Hematopoietic multipotent progenitor cell treated with erythropoietin and hydrocortisone succinate and interleukin-3 and kit ligand, for 4 days (in vitro differentiated cells): ENCODE data around the gene COL5A1.

Experiments used
- DNase-seq: peaks from one replicate; pipeline ENCODE4 v3.0.0-alpha.2; 2015

The COL5A1 gene

DNA sequence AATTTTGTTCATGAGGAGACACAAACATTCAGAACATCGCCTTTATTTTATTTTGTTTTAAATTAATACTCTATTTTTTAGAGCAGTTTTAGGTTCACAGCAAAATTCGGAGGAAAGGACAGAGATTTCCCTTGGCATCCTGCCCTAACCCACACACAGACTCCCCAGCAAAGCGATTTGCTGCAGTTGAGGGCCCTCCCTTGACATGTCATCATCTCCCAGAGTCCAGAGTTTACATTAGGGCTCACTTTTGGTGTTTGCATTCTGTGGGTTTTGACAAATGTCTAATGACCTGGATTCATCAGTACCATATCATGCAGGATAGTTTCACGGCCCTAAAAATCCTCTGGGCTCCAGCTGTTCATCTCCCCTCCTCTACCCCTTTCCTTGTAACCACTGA is 33.6 kb upstream of the COL5A1 start:
- DNase-seq, result no peak

DNA sequence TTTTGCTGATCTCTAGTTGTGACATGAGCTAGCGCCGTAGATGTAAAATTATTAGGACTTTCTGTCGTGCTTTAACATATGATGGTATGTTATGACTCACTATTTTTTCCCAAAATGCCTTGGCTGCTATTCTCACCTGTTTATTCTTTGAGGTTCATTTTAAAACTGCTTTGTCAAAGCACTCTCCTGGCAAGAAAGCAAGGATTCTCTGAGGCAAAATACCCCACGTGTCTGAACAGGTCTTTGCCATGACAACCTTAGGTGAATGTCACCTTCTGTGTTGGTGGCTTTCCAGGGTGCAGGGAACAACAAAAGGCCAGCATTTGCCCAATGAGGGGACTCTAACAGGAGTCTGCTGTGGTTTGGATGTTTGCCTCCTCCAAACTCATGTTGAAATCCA is 30.6 kb upstream of the COL5A1 start:
- DNase-seq, result no peak

DNA sequence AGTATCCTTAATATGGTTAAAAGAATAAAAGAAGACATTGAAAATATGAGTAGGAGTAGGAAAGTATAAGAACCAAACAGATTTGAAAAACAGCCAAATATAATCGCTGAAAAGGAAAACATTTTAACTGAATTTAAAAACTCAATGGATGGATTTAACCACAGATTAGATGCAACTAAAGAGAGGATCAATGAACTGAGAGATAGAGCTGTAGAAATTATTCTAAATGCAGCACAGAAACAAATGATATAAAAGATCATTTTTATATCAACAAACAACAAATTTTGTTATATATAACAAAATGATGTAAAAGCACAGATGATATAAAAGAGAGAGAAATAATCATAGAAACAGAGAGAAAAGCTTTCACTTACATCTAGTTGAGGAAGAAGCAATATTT is 29.3 kb upstream of the COL5A1 start:
- DNase-seq, result no peak

DNA sequence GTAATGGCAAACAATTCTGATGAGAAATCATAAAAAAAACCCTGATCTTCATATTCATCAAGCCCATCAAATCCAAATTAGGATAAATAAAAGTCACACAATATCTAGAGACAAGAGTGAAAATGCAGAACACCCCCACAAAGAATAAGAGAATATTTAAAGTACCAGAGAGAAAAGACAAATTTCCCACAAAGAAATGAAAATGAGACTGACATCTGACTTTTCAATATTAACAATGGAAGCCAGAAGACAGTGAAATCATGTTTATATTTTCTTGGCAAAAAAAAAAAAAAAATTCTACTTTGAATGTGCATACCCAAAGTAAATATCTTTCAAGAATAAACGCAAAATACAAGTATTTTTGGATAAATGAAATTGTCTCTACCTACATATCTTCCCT is 28.9 kb upstream of the COL5A1 start:
- DNase-seq, result no peak

DNA sequence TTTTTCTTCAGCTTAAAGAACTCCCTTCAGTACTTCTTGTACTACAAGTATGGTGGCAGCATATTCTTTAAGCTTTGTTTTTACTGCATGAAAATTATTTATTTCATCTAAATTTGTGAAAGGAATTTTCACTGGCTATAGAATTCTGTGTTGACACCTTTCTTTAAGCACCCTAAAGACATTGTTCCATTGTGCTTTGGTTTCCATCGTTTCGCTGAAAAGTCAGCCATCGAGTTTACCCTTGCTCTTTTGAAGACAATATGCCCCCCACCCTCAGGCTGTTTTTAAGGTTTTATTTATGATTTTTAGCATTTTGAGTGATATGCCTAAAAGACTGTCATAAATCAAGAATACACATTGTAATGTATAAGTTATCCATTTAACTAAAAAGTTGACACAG is 27.3 kb upstream of the COL5A1 start:
- DNase-seq, result no peak

DNA sequence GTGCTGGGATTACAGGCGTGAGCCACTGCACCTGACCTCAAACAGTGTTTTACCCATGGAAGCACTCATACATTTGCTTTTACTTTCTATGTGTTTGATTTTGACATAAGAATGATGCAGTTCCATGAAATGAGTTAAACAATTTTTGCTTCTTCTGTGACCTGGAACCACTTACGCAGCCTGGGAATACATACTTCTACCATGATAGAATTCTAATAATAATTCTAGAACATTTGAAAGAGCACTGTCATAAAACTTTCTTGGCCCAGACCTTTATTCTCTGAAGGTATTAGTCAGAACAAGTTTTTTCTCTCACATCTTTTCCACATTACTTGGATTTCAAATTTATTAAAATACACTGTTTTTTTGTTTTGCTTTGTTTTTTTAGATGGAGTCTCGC is 25.3 kb upstream of the COL5A1 start:
- DNase-seq, result no peak

DNA sequence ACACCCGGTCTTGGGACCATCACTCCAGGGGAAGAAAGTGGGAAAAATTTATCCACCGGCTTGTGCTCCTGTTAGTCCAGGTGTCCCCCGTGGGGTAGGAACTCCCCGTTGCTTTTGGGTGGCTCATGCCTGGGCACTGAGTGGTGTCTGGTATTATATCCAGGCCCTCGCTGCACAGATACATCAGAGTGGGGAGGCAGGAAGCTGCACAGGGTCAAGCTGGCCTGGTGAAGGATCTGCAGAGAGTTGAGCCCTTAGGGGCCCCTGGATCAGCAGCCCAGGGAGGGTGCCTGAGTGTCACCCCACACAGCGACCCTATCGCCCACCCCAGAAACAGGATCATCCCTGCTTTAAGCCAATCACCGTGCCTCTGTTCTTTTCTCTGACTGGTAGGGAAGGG is 24.4 kb upstream of the COL5A1 start:
- no peak for DNase-seq

DNA sequence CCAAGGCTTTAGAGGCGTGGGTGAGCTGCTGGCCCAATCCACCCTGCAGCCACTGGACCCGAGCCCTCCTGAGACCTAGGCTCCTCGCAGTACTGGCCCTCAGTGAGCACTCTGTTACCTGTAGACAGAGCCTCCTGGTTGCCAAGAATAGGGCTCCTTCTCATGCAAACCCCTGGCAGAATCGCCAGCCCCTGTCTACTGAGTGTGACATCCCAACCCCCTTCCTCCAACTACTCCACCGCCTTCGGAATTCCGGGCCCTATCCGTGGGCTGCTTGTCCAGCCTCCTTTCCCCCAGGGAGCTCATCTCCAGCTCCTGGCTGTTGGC is 23.8 kb upstream of the COL5A1 start:
- DNase-seq, result no peak

DNA sequence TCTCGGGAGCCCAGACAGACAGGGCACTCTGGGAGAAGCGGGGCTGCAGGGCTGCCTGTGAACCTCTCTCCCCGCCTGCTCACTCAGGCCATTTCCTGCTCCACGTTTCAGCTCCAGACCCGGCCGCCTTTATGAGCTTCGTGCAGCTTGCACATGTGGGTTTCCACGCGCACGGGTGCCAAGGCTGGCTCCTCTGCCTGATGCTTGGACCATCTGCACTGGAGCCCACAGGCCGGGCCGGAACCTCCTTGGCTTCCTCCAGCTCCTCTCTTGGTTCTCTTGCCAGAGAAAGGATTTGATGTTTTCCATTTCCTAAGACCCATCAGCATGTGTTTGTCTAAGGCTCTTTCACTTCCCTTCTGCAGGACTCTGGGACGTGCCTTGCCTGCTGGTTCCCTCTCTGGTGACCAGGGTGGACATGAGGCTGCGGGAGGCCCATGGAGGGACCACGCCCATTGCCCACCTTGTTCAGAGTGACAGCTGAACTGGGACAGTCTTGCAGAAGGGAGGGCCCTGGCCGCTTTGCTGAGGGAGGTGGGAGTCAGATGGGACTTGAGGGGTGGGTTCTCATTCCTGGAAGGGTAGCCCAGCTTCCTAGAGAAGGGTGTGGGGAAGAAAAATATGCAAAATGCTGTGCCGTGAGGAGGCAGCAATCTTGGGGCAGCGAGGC is 23.3 kb upstream of the COL5A1 start:
- DNase-seq, result no peak

DNA sequence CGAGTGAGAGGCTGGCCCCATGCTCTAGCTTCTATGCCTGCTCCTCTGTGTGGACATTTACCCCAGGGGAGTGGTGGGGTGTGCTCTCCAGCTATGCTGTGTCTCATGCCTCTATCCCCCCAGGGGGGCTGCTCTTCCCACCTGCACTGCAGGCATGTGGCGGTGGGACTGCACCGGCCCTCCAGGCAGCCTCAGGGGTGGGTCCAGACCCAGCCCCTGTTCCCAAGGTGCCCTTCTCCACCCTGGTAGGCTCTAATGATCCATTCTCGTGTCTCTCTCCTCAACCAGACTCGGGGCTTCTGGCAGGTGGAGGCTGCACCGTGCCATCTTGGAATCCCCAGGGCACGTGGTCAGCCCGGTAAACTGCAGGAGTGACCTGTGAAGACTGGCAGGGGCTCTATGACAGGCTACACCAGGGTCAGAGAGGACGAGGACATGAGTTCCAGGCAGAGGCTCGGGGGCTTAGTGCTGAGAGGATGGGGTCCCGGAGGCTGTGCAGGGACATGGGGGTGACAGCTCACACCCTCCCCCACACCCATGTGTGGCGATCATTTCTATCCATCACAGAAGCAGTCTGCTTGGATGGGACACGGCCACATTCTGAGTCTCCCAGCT is 22.7 kb upstream of the COL5A1 start:
- no peak for DNase-seq

DNA sequence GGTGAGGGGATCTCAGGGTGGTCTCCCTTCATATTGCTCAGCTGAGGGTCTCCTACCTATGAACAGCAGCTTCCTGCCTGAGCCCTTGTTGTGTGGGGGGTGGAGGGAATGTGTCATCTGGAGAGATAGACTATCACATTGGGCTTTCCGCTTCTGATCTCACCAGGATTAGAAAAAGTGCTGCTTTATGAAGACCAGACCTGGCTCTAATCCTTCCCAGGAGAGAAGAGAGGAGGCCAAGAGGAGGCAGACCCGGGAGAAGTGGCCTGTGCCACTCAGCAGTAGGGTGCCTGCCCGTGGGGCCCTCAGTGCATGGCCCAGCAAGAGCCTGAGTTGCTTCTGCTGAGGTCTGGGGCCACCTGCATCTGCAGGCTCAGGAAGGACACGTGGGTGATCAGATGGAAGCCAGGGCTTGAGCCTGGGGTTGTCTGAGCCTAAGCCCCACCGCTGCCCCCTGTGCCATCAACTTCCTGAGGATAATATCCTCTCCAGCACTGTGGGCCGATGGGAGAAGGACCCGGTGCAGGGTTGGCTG is 22.1 kb upstream of the COL5A1 start:
- no peak for DNase-seq

DNA sequence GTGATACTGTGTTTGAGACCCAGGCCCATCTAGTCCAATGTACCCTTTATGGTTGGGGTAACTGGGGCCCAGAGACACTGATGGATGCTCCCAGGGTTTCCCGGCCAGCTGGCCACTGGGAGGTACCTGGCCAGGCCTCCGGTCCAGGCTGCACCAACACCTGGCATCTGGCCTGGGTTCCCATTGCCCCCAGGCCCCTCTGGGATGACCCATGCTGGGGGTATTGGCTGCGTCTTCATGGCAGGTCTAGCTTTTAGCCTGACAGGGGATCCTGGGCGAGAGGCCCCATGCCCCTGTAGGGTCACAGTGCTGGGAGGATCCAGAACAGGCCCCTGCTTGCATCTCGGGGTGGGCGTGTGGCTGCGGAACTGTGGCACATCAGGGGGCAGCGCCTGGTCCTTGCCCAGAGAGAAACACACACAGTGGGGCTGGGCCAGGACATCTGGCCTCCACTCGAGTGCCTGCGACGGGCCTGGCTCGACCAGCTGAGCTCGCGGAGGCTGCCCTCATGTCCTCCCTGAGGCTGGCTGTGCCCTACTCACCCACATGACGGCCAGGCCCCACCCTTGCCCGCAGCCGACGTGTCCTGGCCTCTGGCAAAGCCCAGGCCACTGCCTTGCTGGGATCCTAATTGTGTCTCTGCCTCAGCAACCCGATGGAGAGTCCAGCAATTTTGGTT is 21.5 kb upstream of the COL5A1 start:
- DNase-seq, result no peak

DNA sequence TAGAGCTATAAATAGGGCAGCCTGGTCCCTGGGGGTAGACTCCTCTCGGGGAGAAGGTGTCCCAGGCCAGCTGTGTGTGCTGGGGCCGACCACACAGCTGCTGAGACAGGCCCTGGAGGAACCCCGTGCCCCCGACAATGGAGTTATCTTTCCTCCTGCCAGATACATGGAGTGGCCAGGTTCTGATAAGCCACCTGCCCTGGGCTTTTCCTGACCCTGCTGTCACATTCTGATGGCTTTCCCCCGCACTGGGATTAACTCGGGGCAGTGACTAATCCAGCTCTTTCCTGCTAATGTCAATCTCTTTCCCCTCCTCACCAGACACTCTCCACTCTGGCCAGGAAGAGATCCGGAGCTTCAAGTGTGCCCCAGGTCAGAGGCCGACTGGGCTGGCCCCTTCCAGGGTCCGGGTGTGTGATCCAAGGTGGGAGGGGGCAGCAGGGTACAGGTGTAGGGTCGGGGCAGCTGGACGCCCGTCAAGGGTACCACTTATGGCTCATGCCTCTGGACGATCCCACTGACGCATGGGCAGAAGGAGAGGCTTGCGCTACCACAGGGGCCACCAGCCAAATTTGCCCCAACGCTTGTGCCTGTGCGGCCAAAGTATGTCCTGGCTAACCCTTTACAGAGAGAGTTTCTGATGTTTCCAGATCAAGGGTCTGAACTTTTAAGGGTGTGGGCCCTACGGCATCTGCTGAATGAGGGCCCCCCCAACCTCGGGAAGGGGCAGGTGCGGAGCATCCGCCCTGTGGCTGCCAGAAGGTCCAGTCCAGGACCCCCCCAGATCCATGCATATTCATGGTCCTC is 20.6 kb upstream of the COL5A1 start:
- no peak for DNase-seq

DNA sequence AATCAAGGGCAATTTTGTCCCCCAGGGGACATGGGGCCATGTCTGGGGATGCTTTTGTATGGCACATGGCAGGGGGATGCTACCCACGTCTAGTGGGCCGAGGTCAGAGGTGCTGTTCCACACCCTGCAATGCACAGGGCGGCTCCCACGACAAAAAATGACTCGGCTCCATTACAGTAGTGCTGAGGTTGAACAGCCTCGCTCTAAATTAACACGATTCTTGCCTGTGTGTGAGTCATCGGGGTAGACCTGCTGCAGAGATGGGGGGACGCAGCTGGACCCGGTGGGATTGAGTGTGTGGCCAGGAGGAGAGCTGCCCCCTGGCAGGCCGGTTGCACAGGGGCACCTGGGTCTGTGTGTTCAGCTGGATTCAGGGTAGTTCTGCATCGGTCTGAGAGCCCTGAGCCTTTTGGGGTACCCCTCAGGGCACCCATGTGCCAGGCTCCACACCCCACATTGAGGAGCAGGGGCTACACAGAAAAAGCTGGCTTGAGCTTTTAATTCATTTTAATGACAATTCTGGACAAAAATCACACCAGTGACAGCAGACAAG is 20.0 kb upstream of the COL5A1 start:
- DNase-seq, result no peak

DNA sequence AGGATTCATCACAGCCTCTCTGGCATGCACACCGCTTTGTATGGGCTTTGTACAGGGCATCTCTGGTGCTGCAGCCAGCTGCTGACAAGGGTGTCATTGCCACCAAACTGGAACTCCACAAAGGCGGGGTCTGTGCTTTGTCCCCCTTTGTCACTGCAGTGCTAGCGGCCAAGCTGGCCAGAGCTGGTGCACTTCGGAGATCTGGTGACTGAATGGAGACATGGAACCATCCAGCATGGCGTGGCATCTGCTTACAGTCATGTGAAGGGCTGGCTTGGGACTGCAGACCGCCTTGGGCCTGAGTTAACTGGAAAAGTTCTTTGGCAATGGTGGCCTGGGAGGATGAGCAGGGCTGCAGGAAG is 18.7 kb upstream of the COL5A1 start:
- DNase-seq, result no peak

DNA sequence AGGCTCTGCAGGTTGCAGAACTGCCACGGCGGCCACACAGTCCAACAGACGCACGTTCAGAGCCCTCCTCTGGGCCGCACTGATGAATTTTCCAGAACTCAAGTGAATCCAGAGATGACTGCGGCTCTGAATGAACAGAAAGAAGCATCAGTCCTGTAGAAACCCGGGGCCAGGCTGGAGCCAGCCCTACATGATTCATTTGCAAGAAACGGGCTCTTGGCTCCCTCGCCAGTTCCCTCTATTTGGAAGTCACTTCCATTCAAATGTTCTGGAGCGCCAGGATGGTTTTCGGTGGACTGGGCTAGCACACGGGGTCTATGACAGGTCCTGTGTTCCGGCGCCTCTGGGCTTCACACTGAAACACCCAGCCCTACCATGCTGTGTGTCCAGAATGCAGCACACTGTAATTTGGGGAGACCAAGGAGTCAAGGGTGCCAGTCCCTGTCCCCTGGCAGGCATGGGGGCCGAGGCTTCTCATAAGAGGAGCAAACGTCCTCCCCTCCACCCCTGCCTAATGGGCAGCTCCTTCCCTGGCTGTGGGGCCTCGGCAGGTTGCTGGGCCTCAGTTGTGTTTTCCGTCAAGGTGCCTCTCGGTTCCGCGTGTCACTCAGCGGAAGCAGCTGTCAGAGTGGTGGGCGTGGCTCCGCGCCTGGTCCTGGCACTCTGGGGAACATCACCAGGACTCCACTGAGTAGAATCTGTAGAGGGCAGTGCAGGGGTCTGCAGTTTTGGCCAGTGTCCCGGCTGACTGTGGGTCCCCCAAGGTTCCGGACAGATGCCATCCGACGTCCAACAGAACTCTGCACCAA is 18.1 kb upstream of the COL5A1 start:
- no peak for DNase-seq

DNA sequence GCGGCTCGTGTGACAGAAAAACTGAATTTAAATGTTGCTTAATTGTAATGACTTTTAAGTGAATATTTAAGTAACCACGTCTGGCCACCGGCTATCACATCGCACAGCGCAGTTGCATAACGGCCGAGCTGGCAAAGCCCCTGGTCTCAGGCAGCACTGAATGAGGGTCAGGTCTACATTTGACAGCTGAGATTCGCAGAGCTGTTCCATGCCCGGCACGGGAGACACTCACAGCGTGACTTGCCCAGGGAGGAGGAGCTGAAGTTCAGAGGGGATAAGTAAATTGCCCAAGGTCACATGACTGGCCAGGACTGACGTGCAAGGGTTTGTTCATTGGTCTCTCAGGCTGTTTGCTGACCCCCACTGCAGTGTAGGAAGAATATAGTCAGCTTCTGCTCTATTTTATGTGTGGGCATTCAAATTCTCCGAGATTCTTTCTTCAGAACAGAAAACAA is 17.4 kb upstream of the COL5A1 start:
- no peak for DNase-seq

DNA sequence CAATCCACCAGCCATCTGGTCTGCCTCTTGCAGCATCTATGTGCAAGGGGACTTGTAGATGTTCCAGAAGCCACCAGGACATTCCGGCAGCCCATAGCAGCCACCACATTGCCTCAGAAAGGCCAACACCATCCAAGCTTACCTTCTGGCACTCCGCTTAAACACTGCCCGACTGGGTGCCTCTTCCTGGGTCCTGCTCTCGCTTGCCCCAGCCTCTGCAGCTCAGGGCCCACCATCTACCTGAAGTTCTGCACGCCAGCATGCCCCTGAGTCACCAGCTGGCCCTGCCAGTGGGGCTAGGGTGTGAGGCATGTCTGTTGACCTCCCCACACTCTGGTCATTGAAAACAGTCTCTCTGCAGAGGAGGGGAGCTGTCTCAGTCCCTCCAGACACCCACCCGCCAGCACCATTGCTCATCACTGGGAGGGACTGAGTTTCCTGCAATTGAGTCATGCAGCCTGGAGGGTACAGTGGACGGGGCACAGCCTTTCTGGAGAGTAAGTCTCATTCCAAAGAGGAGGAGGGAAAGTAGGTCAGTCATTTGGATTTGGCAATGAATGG is 16.9 kb upstream of the COL5A1 start:
- DNase-seq, result no peak

DNA sequence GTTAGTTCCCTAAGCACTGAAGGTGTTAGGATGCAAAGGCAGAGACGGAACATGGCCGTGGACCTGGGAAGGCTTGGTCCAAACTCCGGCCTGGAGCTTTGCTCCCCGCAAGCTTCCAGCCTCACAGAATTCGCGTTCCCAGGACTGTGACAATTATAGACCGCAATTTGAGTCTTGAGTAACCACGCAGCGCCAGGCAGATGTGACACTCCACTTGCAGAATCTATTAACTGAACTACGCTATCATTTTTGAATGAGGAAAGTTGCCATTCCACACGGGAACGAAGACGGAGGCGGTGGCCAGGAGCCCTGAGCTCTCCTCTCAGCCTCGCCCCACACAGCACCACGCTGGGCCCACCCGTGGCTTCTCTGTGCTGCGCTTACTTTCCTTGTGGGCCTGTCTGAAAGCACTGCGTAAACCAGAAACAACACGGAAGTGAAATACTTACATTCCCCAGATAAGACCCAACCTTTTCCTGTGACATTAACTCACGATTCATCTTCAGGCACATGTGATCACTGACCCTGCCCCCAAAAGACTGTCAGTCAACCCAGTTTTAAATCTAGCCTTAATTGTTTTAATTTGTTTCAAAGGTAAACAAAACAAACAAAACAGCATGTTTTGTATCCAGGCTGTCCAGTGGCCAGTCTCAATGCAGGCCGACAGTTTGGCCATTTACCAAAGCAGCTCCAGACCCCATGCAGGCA is 16.1 kb upstream of the COL5A1 start:
- DNase-seq, result peak; percentile 45

DNA sequence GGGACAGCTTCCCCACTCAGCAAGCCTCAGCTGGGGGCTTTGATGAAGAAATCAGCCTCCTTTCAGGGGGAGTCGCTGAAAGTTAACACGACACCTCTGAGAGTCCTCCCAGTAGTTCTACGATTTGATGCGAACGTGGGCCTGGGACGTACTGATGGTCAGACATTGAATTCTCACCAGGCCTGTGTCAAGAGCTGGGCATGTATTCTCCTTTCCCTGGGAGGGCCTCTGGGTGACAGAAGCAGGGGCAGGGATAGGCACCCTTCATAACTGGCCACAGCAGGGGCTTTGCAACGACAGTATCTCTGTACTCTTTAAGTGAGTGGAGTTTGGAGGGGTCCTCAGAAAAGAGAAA is 15.6 kb upstream of the COL5A1 start:
- DNase-seq, result no peak
